CD14-positive monocyte (primary cell): Measurements from ENCODE around the gene NHS. TPM values are rescaled to one million over a fixed set of nuclear protein-coding genes. Genes with fewer than 3 reads are reported as not detected.

Source experiments
- DNase-seq, 3 donors: peaks; one replicate each; pipeline ENCODE4 v3.0.0-alpha.2; 2011 to 2022
- H2AFZ ChIP-seq: 2 replicates; pipeline ENCODE4 v1.6.0; 2012; ENCODE audit warnings: mild to moderate bottlenecking, low read depth, low read length, inconsistent platforms; ENCODE audit not compliant: insufficient read depth, poor library complexity, severe bottlenecking
- H3K27ac ChIP-seq, 2 donors: 1 replicate in 1 of 2; 2 replicates in 1 of 2; pipeline ENCODE4 v1.5.1; 2012 to 2013; ENCODE audit warnings: low read length in 2 of 2, control low read depth in 1 of 2, inconsistent platforms in 1 of 2, low read depth in 1 of 2, mild to moderate bottlenecking in 1 of 2
- H3K27me3 ChIP-seq, 2 donors: one replicate each; pipeline versions ENCODE4 v1.6.0 to v1.6.1; 2011 to 2013; ENCODE audit warnings: low read length in 2 of 2; ENCODE audit not compliant: control insufficient read depth in 2 of 2, insufficient read depth in 2 of 2
- H3K36me3 ChIP-seq, 2 donors: replicated peaks in 1 of 2; 1 replicate in 1 of 2; 2 replicates in 1 of 2; pipeline versions ENCODE4 v1.5.1 to v1.6.1; 2012 to 2013; ENCODE audit warnings: low read length in 2 of 2, control low read depth in 1 of 2, inconsistent platforms in 1 of 2, mild to moderate bottlenecking in 1 of 2; ENCODE audit not compliant: insufficient read depth in 2 of 2, control insufficient read depth in 1 of 2
- H3K4me1 ChIP-seq, 2 donors: 1 replicate in 1 of 2; 2 replicates in 1 of 2; pipeline versions ENCODE4 v1.5.1 to v1.6.1; 2012 to 2013; ENCODE audit warnings: low read length in 2 of 2, control low read depth in 1 of 2, inconsistent platforms in 1 of 2, mild to moderate bottlenecking in 1 of 2, moderate library complexity in 1 of 2; ENCODE audit not compliant: insufficient read depth in 2 of 2, control insufficient read depth in 1 of 2
- H3K4me2 ChIP-seq: replicated peaks from 2 replicates; pipeline ENCODE3; 2012; ENCODE audit warnings: low read length, moderate library complexity, mild to moderate bottlenecking; ENCODE audit not compliant: poor library complexity, severe bottlenecking; ENCODE audit errors: extremely low read depth
- H3K4me3 ChIP-seq, 3 experiments: fragments of 200-600 bp in 1 of 3; sonication (generic) in 1 of 3; replicated peaks in 1 of 3; 1 replicate in 2 of 3; 2 replicates in 1 of 3; pipeline ENCODE4 v1.5.1; 2011 to 2013; ENCODE audit warnings: low read length in 3 of 3, mild to moderate bottlenecking in 3 of 3, control low read depth in 2 of 3, low read depth in 2 of 3, inconsistent platforms in 1 of 3, moderate library complexity in 1 of 3
- H3K79me2 ChIP-seq: 2 replicates; pipeline ENCODE4 v1.6.0; 2012; ENCODE audit warnings: mild to moderate bottlenecking, control low read depth, inconsistent platforms, low read length, moderate library complexity; ENCODE audit not compliant: insufficient read depth
- H3K9ac ChIP-seq: 2 replicates; pipeline ENCODE4 v1.6.0; 2017; ENCODE audit warnings: low read length, mild to moderate bottlenecking; ENCODE audit not compliant: insufficient read depth, poor library complexity, severe bottlenecking
- H3K9me3 ChIP-seq, 2 donors: replicated peaks in 1 of 2; 1 replicate in 1 of 2; 2 replicates in 1 of 2; pipeline versions ENCODE4 v1.5.1 to v1.6.1; 2012 to 2013; ENCODE audit warnings: low read length in 2 of 2, control low read depth in 1 of 2; ENCODE audit not compliant: control insufficient read depth in 1 of 2, insufficient read depth in 1 of 2
- H4K20me1 ChIP-seq: 2 replicates; pipeline ENCODE4 v1.6.0; 2012; ENCODE audit warnings: mild to moderate bottlenecking, low read length, control low read depth, moderate library complexity; ENCODE audit not compliant: insufficient read depth
- H3K27ac Mint-ChIP-seq, 7 donors: one replicate each; pipeline ENCODE4 v1.8.0; 2020; ENCODE audit warnings: mild to moderate bottlenecking in 7 of 7, mixed read lengths in 7 of 7, moderate library complexity in 6 of 7, inconsistent platforms in 2 of 7
- H3K27me3 Mint-ChIP-seq, 3 donors: one replicate each; pipeline ENCODE4 v1.8.0; 2021 to 2022; ENCODE audit warnings: low read depth in 3 of 3, mild to moderate bottlenecking in 3 of 3, mixed read lengths in 3 of 3, moderate library complexity in 3 of 3, inconsistent platforms in 1 of 3
- H3K36me3 Mint-ChIP-seq, 2 donors: one replicate each; pipeline ENCODE4 v1.8.0; 2020; ENCODE audit warnings: mixed read lengths in 2 of 2, inconsistent platforms in 1 of 2, mild to moderate bottlenecking in 1 of 2
- H3K4me1 Mint-ChIP-seq: one replicate; pipeline ENCODE4 v1.8.0; 2020; ENCODE audit warnings: mild to moderate bottlenecking, mixed read lengths
- H3K4me3 Mint-ChIP-seq, 2 donors: one replicate each; pipeline ENCODE4 v1.8.0; 2020; ENCODE audit warnings: mild to moderate bottlenecking in 2 of 2, mixed read lengths in 2 of 2, moderate library complexity in 1 of 2
- H3K9me3 Mint-ChIP-seq, 7 donors: one replicate each; pipeline ENCODE4 v1.8.0; 2020 to 2022; ENCODE audit warnings: mixed read lengths in 7 of 7, mild to moderate bottlenecking in 6 of 7, moderate library complexity in 6 of 7, inconsistent platforms in 2 of 7
- CTCF ChIP-seq: fragments of 200-600 bp; IDR thresholded peaks from one replicate; pipeline ENCODE4 v1.8.0; 2022; ENCODE audit warnings: antibody characterized with exemption, mild to moderate bottlenecking
- WGBS: methylation state at CpG from one replicate; pipeline ENCODE4 v1.1.5; 2013; ENCODE audit warnings: missing lambda C conversion rate; ENCODE audit not compliant: insufficient coverage; 5-methylcytosine and 5-hydroxymethylcytosine counted together
- intact Hi-C, 2 donors: fragments of 100-400 bp; cut with micrococcal nuclease; formaldehyde crosslinking; loops; one replicate each; pipeline versions ENCODE4 v1.15.0 to v1.15.1; 2023
- polyA plus RNA-seq, 3 donors: library from polyadenylated mRNA; depleted of rRNA in 1 of 3; unstranded in 2 of 3; stranded (reverse) in 1 of 3; fragments of 300-500 nt in 2 of 3; fragments of >200 nt in 1 of 3; fragmentation: Illumina TruSeq in 2 of 3; gene quantifications; 1 replicate in 2 of 3; 2 replicates in 1 of 3; pipeline ENCODE4 v1.2.3, GENCODE V29; 2012 to 2021

Gene NHS
- polyA plus RNA-seq, 3 donors, result 0.86 to 1.8 (median 1.3) TPM

GRCh38 chrX:17485391-17485790 is 110.4 kb downstream of the NHS start:
- H3K27me3 ChIP-seq, result peaks cover 0 to 8% of the 10 kb centered on the region in 2 donors
- Mint-ChIP-seq H3K9me3 (peaks cover 0 to 6% (median 0%) of the 10 kb centered on the region in 7 donors), H3K4me1 (no peaks in the 10 kb centered on the region), H3K27me3 (peaks cover 4 to 10% (median 4%) of the 10 kb centered on the region in 3 donors), H3K4me3 (no peak overlapping the region), H3K36me3 (no peaks in the 10 kb centered on the region), H3K27ac (no peak overlapping the region)
- H3K4me2 ChIP-seq, result no peak overlapping the region
- H4K20me1 ChIP-seq, result no peaks in the 10 kb centered on the region
- H3K4me1 ChIP-seq, result no peaks in the 10 kb centered on the region
- intact Hi-C loops, result no loop called here
- DNase-seq, result no peak
- no peak overlapping the region for H2AFZ ChIP-seq
- WGBS, result 100% methylated on average over 2 of the region's 5 CpGs
- H3K9me3 ChIP-seq, result no peaks in the 10 kb centered on the region
- H3K79me2 ChIP-seq, result no peaks in the 10 kb centered on the region
- no peak for TF ChIP-seq CTCF
- H3K4me3 ChIP-seq, result no peak overlapping the region
- no peak overlapping the region for H3K9ac ChIP-seq
- H3K27ac ChIP-seq, result no peak overlapping the region
- no peaks in the 10 kb centered on the region for H3K36me3 ChIP-seq

GRCh38 chrX:17488036-17488435 is 113.0 kb downstream of the NHS start:
- intact Hi-C loops, result no loop called here
- H3K79me2 ChIP-seq, result no peaks in the 10 kb centered on the region
- peaks cover 0 to 9% (median 5%) of the 10 kb centered on the region in 7 donors for H3K9me3 Mint-ChIP-seq
- H3K27me3 Mint-ChIP-seq, result peaks cover 2 to 17% (median 12%) of the 10 kb centered on the region in 3 donors
- no peak overlapping the region for H3K9ac ChIP-seq
- WGBS, result 100% methylated on average over 3 of the region's 8 CpGs
- no peak overlapping the region for H3K27ac ChIP-seq
- H3K36me3 Mint-ChIP-seq, result no peaks in the 10 kb centered on the region
- no peaks in the 10 kb centered on the region for H3K4me1 Mint-ChIP-seq
- H2AFZ ChIP-seq, result no peak overlapping the region
- no peak for TF ChIP-seq CTCF
- H3K27me3 ChIP-seq, result peaks cover 0 to 3% of the 10 kb centered on the region in 2 donors
- no peaks in the 10 kb centered on the region for H4K20me1 ChIP-seq
- no peak overlapping the region for H3K4me3 ChIP-seq
- DNase-seq, result no peak
- H3K36me3 ChIP-seq, result no peaks in the 10 kb centered on the region
- no peak overlapping the region for H3K27ac Mint-ChIP-seq
- H3K4me1 ChIP-seq, result no peaks in the 10 kb centered on the region
- H3K4me2 ChIP-seq, result no peak overlapping the region
- H3K4me3 Mint-ChIP-seq, result no peak overlapping the region
- H3K9me3 ChIP-seq, result no peaks in the 10 kb centered on the region
